Fibroblast of skin of right quadriceps (primary cell): ENCODE measurements around the gene TMEM169.

Experiments used
- DNase-seq: peaks from one replicate; pipeline ENCODE4 v3.0.0-alpha.2; 2013

Gene TMEM169

GRCh38 chr2:216108310-216108966 is 26.7 kb downstream of the TMEM169 start:
- no peak for DNase-seq

GRCh38 chr2:216108967-216109921 is 27.5 kb downstream of the TMEM169 start, which contains the start of gene XRCC5:
Gene XRCC5, plus strand, starts transcription at chr2:216109348. Its CDS starts 89 bp downstream, at chr2:216109437.
- DNase-seq: peak; percentile 96

DNA sequence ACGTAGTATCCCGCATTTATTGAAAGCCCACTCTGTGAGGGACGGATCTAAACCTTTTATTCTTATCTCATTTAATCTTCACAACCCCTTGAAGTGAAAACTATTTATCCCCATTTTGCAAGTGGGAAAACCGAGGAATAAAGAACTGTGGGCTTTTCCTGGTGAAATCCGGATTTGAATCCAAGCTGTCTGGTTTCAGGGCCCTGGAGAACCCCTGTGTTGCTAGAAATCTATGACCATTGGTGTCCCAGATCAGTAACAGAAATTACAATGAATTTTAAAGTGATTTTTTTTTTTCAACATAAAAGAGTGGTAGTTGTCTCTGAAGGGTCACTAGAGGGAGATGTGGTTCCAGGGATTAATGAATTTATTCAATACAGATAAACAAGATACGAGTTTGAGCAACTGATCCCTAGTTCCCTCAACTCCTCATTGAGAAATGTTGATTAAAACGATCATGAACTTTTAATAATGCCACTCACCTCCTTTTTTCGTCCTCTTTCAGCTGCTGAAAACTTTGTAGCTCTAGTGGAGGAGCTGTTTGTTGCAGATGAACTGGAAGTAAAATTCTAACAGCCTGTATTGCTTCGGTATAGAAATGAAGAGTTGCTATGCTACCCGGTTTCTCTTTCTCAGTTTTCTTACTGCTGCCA is 28.4 kb downstream of the TMEM169 start:
- peak; percentile 56 for DNase-seq

DNA sequence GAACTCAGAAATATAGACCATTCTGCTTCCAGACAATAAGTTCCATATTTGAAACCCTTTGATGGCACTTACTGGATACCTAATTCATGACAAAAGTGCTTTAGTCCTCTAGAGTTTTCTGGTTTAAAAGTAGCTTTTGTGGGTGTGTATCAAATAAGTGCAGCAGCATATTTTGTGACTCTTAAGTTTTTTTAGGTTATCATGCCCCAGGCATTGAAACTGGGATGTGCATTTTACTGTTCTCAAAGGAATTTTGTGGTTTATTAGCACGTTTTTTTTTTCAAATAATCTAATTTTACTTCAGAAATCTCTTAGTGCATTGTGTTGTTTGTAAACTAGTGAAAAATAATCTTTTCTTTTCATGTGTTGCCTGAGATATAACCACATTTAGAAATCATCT is 28.9 kb downstream of the TMEM169 start:
- no peak for DNase-seq

DNA sequence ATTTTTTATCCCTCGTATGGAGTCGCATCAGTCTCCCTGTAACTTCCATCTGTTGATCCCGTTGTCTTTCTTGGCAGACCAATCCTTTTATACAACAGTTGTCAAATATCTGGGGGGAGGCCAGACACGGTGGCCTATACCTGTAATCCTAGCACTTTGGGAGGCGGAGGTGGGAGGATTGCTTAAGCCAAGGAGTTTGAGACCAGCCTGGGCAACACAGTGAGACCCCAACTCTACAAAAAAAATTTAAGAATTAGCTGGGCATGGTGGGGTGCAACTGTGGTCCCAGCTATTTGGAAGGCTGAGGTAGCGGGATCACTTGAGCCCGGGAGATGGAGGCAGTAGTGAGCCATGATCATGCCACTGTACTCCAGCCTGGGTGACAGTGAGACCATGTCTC is 29.4 kb downstream of the TMEM169 start:
- no peak for DNase-seq

DNA sequence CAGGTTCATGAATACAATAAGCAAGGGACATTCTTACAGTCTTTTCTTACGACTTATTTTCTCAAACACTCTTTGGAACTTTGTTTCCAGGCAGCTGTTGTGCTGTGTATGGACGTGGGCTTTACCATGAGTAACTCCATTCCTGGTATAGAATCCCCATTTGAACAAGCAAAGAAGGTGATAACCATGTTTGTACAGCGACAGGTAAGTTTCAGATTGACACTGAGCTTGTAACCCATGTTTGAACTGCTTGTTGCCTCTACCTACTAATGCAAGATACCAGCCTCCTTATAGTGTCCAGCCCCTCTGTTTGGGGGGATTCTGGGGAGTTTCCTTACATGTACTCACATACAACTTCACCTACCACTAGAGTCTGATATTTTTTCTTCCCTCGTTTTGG is 31.2 kb downstream of the TMEM169 start:
- no peak for DNase-seq

GRCh38 chr2:216113572-216113971 is 31.9 kb downstream of the TMEM169 start:
- DNase-seq: no peak

DNA sequence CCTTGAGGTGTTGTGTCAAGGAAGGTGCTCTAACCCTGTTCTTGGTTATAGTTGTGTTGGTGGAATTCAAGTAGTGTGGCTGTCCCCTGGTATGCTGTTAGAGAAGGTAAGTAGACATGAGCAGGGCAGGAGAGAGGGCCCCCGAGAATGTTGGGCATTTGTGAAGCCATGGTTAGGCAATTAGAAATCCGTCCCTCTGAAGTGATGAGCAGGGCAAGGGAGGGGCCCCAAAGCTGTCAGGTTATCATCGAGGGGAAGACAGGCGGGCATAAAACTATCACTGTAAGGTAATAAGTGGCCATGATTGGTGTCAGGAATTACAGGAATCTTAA is 32.6 kb downstream of the TMEM169 start:
- no peak for DNase-seq

DNA sequence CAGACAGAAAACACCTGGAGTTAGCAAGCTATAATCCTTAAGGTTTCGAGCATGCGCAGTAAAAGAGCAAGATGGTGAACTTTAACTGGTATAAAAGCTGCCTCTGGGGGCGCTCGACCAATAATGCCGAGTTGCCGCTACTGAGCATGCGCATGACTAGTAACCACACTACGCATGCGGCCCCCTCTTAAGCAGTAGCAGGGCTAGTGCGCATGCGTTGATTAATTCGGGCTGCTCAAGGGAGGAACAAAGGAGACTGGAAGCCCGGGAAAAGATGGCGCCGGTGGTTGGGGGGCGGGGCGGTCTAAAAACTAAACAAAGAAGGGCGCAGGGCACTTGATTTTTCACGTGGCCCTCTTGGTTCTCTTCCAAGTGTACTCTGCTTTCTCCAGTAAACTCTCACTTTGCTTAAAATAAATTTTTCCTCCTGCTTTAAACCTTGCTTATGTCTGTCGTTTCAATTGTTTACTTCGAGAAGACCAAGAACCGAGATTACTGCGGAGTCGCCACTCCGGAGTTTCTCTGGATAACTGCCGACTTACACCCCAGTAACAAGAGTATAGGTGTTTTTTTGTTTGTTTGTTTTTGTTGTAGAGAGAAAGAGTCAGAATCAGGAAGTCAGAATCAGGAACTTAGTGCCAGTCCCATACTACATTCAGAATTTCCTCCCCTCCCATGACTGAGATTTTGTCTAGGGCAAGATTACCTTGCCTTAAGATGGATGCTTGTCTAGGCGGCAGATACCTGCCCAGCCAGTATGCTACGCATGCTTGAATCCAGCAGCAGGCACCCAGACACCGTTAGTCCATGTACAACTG is 33.2 kb downstream of the TMEM169 start:
- DNase-seq: peak; percentile 99

- DNase-seq: peak; percentile 48
Measured at GRCh38 chr2:216116418-216116817, 34.7 kb downstream of the TMEM169 start.

DNA sequence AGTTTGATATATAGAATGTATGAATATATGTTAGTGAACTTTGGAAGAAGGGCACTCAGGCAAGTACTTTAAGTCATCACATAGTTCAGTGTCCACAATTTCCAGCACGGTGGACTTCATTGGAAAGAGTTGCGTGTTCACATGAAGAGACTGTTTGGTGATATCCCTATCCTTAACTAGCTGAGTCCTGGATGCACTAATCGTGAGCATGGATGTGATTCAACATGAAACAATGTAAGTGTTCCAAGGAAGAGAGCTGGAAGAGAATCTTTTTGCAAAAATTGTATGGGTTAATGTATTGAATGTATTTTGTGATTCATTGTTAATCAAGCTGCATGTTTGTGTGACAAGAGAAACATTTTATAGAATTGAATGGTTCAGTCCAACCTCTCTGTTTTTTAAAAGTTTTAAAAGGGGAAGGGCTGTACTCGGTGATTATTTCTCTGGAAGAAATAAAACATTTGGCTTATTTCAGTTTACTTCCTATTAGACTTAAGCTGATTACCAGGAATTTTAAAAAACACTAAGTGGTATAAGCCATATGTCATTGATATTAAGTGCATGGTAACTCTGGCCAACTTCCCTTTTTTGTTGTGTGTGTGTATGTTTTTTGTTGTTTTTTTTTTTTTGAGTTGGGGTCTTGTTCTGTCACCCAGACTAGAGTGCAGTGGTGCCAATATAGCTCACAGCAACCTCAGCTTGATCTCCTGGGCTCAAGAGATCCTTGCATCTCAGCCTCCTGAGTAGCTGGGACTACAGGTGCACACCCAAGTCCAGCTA is 36.0 kb downstream of the TMEM169 start:
- DNase-seq: peak; percentile 78

- DNase-seq: no peak
Measured at GRCh38 chr2:216118474-216118873, 36.8 kb downstream of the TMEM169 start.

GRCh38 chr2:216119146-216119545 is 37.4 kb downstream of the TMEM169 start:
- no peak for DNase-seq

- no peak for DNase-seq
Measured at GRCh38 chr2:216119986-216120385, 38.3 kb downstream of the TMEM169 start.

DNA sequence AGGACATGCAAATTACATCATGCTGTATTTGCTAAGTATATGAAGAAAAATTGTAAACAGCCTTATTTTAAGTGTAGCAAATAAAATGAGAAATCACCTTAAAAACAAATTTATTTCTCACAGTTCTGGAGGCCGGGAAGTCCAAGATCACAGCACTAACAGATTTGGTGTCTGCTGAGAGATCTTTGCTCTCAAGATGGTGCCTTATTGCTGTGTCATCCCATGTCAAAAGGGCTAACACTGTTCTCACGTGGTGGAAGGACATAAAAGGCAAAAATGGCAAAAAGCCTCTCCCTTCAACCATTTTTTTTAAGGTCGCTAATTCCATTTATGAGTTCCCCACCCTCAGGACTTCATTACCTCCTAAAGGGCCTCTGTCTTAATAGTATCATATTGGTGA is 39.5 kb downstream of the TMEM169 start:
- DNase-seq: no peak

DNA sequence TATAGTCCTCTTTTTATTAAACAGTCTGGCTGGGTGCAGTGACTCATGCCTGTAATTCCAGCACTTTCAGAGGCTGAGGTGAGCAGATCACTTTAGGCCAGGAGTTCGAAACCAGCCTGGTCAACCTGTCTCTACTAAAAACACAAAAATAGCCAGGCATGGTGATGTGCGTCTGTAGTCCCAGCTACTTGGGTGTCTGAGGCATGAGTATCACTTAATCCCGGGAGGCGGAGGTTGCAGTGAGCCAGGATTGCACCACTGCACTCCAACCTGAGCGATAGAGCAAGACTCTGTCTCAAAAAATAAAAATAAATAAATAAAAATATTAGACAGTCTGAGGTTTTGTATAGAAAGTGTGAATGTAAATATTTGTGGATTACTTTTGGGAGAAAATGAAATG is 45.2 kb downstream of the TMEM169 start:
- DNase-seq: no peak

- DNase-seq: peak; percentile 43
Measured at GRCh38 chr2:216130346-216130971, 48.7 kb downstream of the TMEM169 start.

DNA sequence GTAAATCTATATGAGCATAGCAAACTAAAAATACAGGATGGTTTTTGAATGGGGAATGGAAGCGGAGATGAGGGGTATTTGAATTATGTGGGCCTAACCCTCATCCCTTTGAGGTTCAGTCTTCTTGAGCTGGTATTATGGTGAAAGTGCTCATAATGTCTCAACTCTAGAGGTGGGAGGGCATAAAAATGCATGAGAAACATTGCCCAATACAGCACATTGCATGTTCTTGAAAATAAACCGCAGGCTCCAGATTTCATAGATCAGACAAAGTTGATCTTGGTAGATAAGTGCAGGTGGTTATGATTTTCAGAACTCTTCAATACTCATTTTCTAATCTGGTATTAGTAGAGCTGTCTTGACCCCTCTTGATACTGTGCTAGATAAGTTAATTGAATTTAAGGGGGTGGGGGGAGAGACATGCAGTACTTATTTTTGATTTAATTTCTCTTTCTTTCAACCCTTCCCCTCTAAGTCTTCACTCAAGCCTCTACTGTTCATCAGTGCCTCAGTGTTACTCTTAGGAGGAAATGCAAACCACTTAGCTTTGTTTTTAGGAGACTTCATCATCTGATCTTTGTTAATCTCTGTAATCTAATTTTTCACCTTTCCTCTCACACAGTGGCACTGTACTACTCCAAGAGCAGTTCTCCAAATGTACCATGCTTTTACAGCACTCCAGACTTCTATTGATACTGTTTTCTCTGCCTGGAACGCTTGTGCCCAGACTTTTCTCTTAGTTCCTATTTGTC is 49.6 kb downstream of the TMEM169 start:
- DNase-seq: no peak

GRCh38 chr2:216132585-216132984 is 50.9 kb downstream of the TMEM169 start:
- no peak for DNase-seq

GRCh38 chr2:216133397-216133796 is 51.7 kb downstream of the TMEM169 start:
- DNase-seq: no peak
